Esophagus squamous epithelium (tissue), 4 donors: ENCODE results near the gene VKORC1.
A peak's percentile ranks its signal among the peaks of the same experiment; 100 is the strongest.

Experiments
- CTCF ChIP-seq, 6 experiments: fragments of 450-650 bp in 4 of 6; fragments of 200-600 bp in 2 of 6; sonication (generic) in 2 of 6; IDR thresholded peaks; one replicate each; pipeline ENCODE4 v1.5.1; 2016 to 2019; ENCODE audit warnings: antibody characterized with exemption in 6 of 6, mild to moderate bottlenecking in 4 of 6, moderate library complexity in 4 of 6
- POLR2A ChIP-seq, 4 donors: fragments of 450-650 bp; IDR thresholded peaks; one replicate each; pipeline ENCODE4 v1.6.1; 2017; ENCODE audit warnings: antibody characterized with exemption in 4 of 4, mild to moderate bottlenecking in 4 of 4, moderate library complexity in 3 of 4

GRCh38 chr16:31128711-31129567 is 34.3 kb upstream of the VKORC1 start:
- TF ChIP-seq CTCF (IDR thresholded peaks at IDR 0.05), result no peak
- peak in 1 of 4 donors; percentile 33 for TF ChIP-seq POLR2A (IDR thresholded peaks at IDR 0.05)
